ENCODE results near the gene ENTPD8.
"Not testable (repeated sequence)": the region's sequence is repeated elsewhere in the genome, so short reads cannot be mapped to it uniquely, and the experiment has no call there.

Gene ENTPD8

GRCh38 chr9:137396634-137397367 lies 44.4 kb downstream of the ENTPD8 start:
- no peak for DNase-seq (ENCODE audit: extremely low read depth in 1 of 2, low read depth in 1 of 2)

GRCh38 chr9:137396227-137396626 lies 44.9 kb downstream of the ENTPD8 start:
- DNase-seq (ENCODE audit: extremely low read depth in 1 of 2, low read depth in 1 of 2): no peak

GRCh38 chr9:137395666-137396010 lies 45.5 kb downstream of the ENTPD8 start:
- DNase-seq (ENCODE audit: extremely low read depth in 1 of 2, low read depth in 1 of 2): no peak

- no peak for DNase-seq (ENCODE audit: extremely low read depth in 1 of 2, low read depth in 1 of 2)
Measured at GRCh38 chr9:137394866-137395665, 46.1 kb downstream of the ENTPD8 start.

GRCh38 chr9:137393176-137394150 lies 47.7 kb downstream of the ENTPD8 start:
- DNase-seq (ENCODE audit: extremely low read depth in 1 of 2, low read depth in 1 of 2): no peak

- no peak for DNase-seq (ENCODE audit: extremely low read depth in 1 of 2, low read depth in 1 of 2)
Measured at GRCh38 chr9:137392232-137393007, 48.7 kb downstream of the ENTPD8 start.

GRCh38 chr9:137391411-137391754 lies 49.8 kb downstream of the ENTPD8 start:
- DNase-seq (ENCODE audit: extremely low read depth in 1 of 2, low read depth in 1 of 2): no peak

GRCh38 chr9:137390553-137391410 lies 50.4 kb downstream of the ENTPD8 start:
- DNase-seq (ENCODE audit: extremely low read depth in 1 of 2, low read depth in 1 of 2): no peak

GRCh38 chr9:137389428-137389746 lies 51.8 kb downstream of the ENTPD8 start:
- no peak for DNase-seq (ENCODE audit: extremely low read depth in 1 of 2, low read depth in 1 of 2)

GRCh38 chr9:137388589-137389427 lies 52.3 kb downstream of the ENTPD8 start:
- DNase-seq (ENCODE audit: extremely low read depth in 1 of 2, low read depth in 1 of 2): no peak

GRCh38 chr9:137387891-137388560 lies 53.1 kb downstream of the ENTPD8 start:
- no peak for DNase-seq (ENCODE audit: extremely low read depth in 1 of 2, low read depth in 1 of 2)

- DNase-seq (ENCODE audit: extremely low read depth in 1 of 2, low read depth in 1 of 2): no peak
Measured at GRCh38 chr9:137387114-137387890, 53.9 kb downstream of the ENTPD8 start.

- not testable (repeated sequence) for DNase-seq (ENCODE audit: extremely low read depth in 1 of 2, low read depth in 1 of 2)
Measured at GRCh38 chr9:137386507-137387113, 54.5 kb downstream of the ENTPD8 start.

- no peak for DNase-seq (ENCODE audit: extremely low read depth in 1 of 2, low read depth in 1 of 2)
Measured at GRCh38 chr9:137385061-137385655, 56.0 kb downstream of the ENTPD8 start.

Data from stimulated activated CD8-positive, alpha-beta memory T cell treated with anti-CD3 and anti-CD28 coated beads, Interleukin-7, amount 100 ng/mL, for 48 hours (primary cell).